Measurements from ENCODE around the gene PRKG1.

- TF ChIP-seq POLR2A (IDR thresholded peaks at IDR 0.05; ENCODE audit: low read depth) = no peak
- no peak for TF ChIP-seq CTCF (IDR thresholded peaks at IDR 0.05)
- TF ChIP-seq POLR2AphosphoS5 (IDR thresholded peaks at IDR 0.05) = no peak
Observed at GRCh38 chr10:51231754-51232153, 157.5 kb downstream of the PRKG1 start.

All from esophagus muscularis mucosa (tissue), 3 donors.